Stimulated activated naive B cell treated with anti-CD40 and anti-IgM and Interleukin-4, amounts not matched to agents 10 μg/mL and 1 μg/mL and 100 μg/mL, for 72 hours (primary cell): ENCODE results near the gene ITIH5.
A peak's percentile ranks its signal among the peaks of the same experiment; 100 is the strongest.
"Not testable (repeated sequence)": the region's sequence is repeated elsewhere in the genome, so short reads cannot be mapped to it uniquely, and the experiment has no call there.

Source experiments
- ATAC-seq, 2 donors: fragments of 150-1000 bp; cut with Tn5 transposase; replicated peaks; 2 replicates each; pipeline ENCODE4 v1.10.0; 2021; ENCODE audit warnings: moderate library complexity in 1 of 2
- DNase-seq: peaks from one replicate; pipeline ENCODE4 v3.0.0; 2021
- H3K27ac Mint-ChIP-seq: one replicate; pipeline ENCODE4 v1.8.0; 2022; ENCODE audit warnings: mild to moderate bottlenecking, mixed read lengths
- H3K27me3 Mint-ChIP-seq, 2 donors: one replicate each; pipeline ENCODE4 v1.8.0; 2022; ENCODE audit warnings: mixed read lengths in 2 of 2
- H3K36me3 Mint-ChIP-seq, 2 donors: one replicate each; pipeline ENCODE4 v1.8.0; 2022; ENCODE audit warnings: mixed read lengths in 2 of 2, mild to moderate bottlenecking in 1 of 2
- H3K4me1 Mint-ChIP-seq, 2 donors: one replicate each; pipeline ENCODE4 v1.8.0; 2022; ENCODE audit warnings: mixed read lengths in 2 of 2, mild to moderate bottlenecking in 1 of 2
- H3K4me3 Mint-ChIP-seq, 2 donors: one replicate each; pipeline ENCODE4 v1.8.0; 2022; ENCODE audit warnings: mild to moderate bottlenecking in 2 of 2, mixed read lengths in 2 of 2, moderate library complexity in 1 of 2
- H3K9me3 Mint-ChIP-seq, 2 donors: one replicate each; pipeline ENCODE4 v1.8.0; 2022; ENCODE audit warnings: mixed read lengths in 2 of 2, mild to moderate bottlenecking in 1 of 2

ITIH5 gene

DNA sequence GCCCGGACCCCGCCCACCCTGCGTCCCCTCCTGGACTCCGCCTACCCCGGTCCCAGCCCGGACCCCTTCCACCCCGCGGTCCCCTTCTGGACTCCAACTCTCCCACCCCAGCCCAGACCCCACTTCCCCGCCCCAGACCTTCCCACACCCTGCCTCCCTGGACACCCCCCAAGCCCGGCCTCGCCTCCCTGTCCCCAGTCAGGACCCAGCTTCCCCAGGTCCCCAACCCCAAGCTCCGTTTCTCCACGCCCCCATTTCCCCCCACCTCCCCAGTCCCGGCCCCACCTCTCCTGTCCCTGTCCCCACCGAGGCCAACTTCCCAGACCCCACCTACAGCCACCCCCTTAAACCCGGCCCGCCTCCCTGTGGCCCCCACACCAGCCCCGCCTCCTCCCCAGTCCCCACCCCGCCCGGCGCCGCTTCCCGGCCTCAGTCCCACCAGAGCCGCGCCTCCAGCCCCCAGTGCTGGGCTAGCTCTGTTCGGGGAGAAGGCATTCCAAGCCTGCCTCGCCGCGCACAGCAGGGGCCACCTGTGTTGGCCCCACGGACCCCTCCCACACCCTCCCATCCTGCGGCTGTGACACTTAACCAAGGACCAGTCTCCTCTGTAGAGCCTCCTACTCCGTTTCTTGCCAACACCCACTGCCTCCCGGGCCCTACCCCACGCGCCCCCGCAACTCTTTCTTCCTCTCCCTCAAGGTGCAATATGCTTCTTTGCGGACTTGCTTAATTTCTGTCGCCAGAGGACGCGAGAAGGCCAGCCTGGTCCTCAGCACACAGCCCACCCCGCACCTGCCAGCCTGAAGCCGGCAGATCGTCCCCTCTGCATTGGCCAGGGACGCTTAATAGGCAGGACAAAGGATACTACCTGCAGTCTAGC is 736 bp upstream of the ITIH5 start:
- DNase-seq (no peak), ATAC-seq (peak in 1 of 2 donors; percentile 67)
- H3K36me3 Mint-ChIP-seq: no peaks in the 10 kb centered on the region
- peak overlapping the region; percentile 59 to 79 for H3K4me3 Mint-ChIP-seq
- H3K27ac Mint-ChIP-seq: no peak overlapping the region
- H3K9me3 Mint-ChIP-seq: no peaks in the 10 kb centered on the region
- H3K27me3 Mint-ChIP-seq: peaks cover 53 to 75% of the 10 kb centered on the region in 2 donors
- H3K4me1 Mint-ChIP-seq: peaks cover 6 to 15% of the 10 kb centered on the region in 2 donors

DNA sequence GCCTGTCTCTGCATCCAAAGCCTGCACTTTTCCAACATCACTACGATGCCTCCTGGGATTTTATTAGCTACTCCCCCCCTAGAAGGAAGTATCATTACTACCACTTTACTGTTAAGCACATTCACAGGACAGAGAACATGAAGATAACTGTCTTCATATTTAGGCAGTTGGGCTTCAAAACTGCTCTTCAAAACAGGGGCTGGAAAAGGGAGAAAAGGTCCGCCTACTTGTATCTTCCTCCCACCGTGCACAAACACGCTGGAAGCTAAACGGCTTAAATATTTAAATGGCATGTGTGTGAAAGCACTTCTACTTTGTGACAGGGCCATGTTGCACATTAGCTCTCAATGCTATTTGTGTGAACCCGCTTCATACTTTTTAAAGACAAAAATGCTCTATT is 999 bp downstream of the ITIH5 start:
- Mint-ChIP-seq H3K9me3 (no peaks in the 10 kb centered on the region), H3K27me3 (peaks cover 53 to 69% of the 10 kb centered on the region in 2 donors), H3K4me3 (peak overlapping the region; percentile 70 to 77), H3K4me1 (peaks cover 6 to 15% of the 10 kb centered on the region in 2 donors), H3K36me3 (no peaks in the 10 kb centered on the region), H3K27ac (no peak overlapping the region)
- ATAC-seq (no peak), DNase-seq (no peak)

DNA sequence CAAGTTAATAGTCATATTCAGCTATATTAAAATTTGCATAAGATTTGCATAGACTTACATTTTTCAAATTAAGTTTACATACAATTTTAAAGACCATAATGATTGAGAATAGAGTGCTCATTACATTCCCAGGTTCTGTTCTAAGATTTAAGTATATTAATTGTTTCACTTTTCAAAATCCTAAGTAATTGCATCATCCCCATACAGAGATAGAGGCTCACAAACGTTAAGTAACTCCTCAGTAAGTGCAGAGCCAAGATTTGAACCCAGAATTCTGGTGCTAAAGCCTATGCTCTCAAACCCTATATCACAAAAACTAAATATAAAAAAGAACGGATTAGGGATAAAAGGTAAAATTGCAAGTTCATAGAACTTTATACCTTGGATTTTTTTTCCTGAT is 2.1 kb downstream of the ITIH5 start:
- H3K27ac Mint-ChIP-seq: no peak overlapping the region
- peaks cover 6 to 15% of the 10 kb centered on the region in 2 donors for H3K4me1 Mint-ChIP-seq
- no peak overlapping the region for H3K4me3 Mint-ChIP-seq
- DNase-seq (no peak), ATAC-seq (no peak)
- no peaks in the 10 kb centered on the region for H3K9me3 Mint-ChIP-seq
- H3K36me3 Mint-ChIP-seq: no peaks in the 10 kb centered on the region
- H3K27me3 Mint-ChIP-seq: peaks cover 57 to 69% of the 10 kb centered on the region in 2 donors

DNA sequence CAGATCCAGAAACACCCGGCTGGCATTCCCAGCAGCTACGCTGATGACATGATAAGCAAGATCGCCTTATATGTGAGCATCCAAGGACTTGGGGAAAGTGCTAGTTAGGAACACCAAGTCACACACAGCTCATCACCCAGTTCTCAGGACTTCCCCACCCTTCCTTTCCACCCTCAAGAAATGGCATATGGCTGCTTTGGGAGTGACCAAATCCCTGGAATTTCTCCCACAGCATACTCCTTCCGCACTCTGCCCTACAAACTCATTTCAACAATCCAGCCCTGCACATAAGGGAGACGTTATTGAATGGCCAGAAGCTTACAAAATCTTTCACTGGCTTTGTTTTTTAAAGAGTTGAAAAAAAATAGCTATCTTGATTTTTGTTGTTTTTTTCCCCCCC is 4.2 kb downstream of the ITIH5 start:
- Mint-ChIP-seq H3K9me3 (no peaks in the 10 kb centered on the region), H3K4me3 (no peak overlapping the region), H3K27me3 (peaks cover 54 to 64% of the 10 kb centered on the region in 2 donors), H3K4me1 (peaks cover 3 to 9% of the 10 kb centered on the region in 2 donors), H3K36me3 (no peaks in the 10 kb centered on the region), H3K27ac (no peak overlapping the region)
- DNase-seq (no peak), ATAC-seq (no peak)

DNA sequence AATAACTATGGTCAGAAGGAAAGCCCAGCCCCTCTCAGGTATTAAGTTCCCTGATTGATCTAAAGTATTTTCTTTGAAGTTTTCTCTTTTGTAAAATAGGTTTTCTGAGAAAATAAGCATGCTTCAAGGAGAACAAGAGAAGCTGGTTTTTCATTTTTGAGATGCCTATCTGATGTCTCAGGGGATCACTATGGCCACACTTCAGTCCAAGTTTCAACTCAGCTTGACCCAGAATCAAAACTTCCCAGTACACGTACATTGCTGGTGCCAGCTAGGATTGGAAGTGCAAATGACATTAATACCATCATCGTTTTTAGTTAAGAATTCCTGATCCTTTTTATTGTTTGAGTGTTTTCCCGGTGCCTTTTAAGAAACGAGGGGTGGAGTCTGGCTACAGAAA is 7.2 kb downstream of the ITIH5 start:
- DNase-seq: no peak
- Mint-ChIP-seq H3K4me1 (no peaks in the 10 kb centered on the region), H3K27ac (no peak overlapping the region)

DNA sequence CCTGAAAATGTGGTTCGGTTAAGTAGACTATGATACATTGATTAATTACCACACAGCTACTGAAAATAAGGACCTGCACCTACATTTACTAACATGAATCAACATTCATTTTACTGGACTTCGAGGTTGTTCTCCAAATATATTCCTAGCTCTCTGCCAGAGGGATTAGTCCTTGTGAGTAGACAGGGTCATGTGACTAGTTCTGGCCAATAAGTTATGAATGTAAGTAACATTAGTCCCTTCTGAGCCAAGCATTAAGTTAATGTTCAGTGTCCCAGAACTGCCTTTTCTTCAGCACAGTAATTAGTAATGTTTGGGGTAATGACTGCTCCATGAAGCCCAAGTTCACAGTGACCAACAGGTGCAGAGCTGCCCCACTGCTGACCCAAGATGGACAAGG is 9.2 kb downstream of the ITIH5 start:
- Mint-ChIP-seq H3K27me3 (peaks cover 35 to 50% of the 10 kb centered on the region in 2 donors), H3K36me3 (no peaks in the 10 kb centered on the region), H3K9me3 (no peaks in the 10 kb centered on the region), H3K4me3 (no peak overlapping the region), H3K27ac (no peak overlapping the region), H3K4me1 (no peaks in the 10 kb centered on the region)
- DNase-seq (no peak), ATAC-seq (no peak)

More for the DNA sequence above, 7.2 kb downstream of the ITIH5 start:
- Mint-ChIP-seq H3K36me3 (no peaks in the 10 kb centered on the region), H3K9me3 (no peaks in the 10 kb centered on the region), H3K4me3 (no peak overlapping the region), H3K27me3 (peaks cover 38 to 49% of the 10 kb centered on the region in 2 donors)
- no peak for ATAC-seq

DNA sequence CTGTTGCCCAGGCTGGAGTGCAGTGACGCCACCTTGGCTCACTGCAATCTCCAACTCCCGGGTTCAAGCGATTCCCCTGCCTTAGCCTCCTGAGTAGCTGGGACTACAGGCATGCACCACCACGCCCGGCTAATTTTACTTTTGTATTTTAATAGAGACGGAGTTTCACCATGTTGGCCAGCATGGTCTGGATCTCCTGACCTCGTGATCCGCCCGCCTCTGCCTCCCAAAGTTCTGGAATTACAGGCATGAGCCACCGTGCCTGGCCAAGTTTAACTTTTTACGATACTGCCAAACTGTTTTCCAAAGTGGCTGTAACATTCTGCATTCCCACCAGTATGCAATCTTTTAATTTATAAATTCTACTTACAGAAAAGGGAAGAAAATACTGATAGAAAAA is 9.7 kb downstream of the ITIH5 start:
- ATAC-seq, H3K9me3 Mint-ChIP-seq, H3K4me3 Mint-ChIP-seq, DNase-seq, H3K27ac Mint-ChIP-seq, H3K36me3 Mint-ChIP-seq, H3K4me1 Mint-ChIP-seq: not testable (repeated sequence)
- H3K27me3 Mint-ChIP-seq: peaks cover 33 to 47% of the 10 kb centered on the region in 2 donors

DNA sequence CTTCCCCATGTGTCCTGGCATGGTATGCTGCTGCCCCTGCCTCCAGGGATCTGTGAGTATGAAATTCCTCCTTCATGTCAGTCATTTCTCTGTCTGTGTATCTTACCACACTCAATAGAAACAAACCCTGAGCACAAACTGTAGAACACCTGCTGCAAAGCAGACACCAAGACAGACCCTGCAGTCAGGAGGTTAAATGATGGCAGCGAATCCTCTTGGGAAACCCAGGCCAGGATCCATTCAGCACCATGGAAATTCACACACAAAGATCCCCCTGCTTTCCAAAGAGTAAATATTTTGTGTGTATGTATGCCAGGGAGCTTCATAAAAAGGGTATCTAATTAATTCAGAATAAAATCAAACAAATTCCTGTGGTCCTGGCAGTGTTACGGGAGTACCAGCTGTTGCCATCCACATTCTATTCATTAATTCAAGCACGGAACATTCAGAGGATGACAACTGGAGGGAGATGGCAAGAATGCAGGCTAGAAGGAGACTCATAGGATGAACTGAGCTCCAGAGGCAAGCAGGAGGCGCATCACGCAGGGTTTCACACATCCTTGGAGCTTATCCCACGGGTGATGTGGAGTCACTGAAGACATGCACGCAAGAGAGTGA is 14.8 kb downstream of the ITIH5 start:
- Mint-ChIP-seq H3K9me3 (no peaks in the 10 kb centered on the region), H3K4me1 (no peaks in the 10 kb centered on the region), H3K36me3 (no peaks in the 10 kb centered on the region), H3K4me3 (no peak overlapping the region), H3K27me3 (peaks cover 29 to 37% of the 10 kb centered on the region in 2 donors), H3K27ac (no peak overlapping the region)
- no peak for ATAC-seq
- DNase-seq: no peak

DNA sequence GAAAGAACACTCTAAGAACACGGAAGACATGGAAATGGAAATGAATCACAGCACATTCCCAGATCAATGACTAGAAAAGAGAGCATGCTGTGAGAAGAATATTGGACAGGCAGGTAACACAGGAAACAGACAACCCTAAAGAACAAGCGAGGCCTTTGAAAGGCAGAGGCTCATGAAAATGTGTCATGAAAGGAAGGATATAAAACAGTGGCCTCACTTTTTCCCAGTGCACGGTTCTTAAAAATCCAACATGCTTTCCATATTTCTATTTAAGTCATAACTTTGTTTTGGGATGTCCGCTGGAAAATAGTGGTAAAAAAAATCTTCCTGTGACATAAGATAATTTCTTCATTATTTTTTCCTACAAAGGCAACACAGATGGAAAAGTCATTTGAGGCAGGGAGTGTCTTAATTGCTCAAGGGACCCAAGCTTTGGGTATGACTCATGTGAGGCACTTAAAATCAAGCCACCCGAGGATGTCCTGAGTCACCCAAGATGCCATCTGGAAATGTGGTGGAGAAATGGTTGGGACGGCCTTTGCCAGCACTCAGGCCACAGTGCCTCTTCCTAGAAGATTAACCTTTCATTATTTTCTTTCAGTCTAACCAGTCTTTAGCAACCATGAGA is 17.0 kb downstream of the ITIH5 start:
- Mint-ChIP-seq H3K4me1 (no peaks in the 10 kb centered on the region), H3K27ac (no peak overlapping the region), H3K36me3 (no peaks in the 10 kb centered on the region), H3K27me3 (peaks cover 36 to 41% of the 10 kb centered on the region in 2 donors), H3K4me3 (no peak overlapping the region), H3K9me3 (no peaks in the 10 kb centered on the region)
- ATAC-seq (no peak), DNase-seq (no peak)

DNA sequence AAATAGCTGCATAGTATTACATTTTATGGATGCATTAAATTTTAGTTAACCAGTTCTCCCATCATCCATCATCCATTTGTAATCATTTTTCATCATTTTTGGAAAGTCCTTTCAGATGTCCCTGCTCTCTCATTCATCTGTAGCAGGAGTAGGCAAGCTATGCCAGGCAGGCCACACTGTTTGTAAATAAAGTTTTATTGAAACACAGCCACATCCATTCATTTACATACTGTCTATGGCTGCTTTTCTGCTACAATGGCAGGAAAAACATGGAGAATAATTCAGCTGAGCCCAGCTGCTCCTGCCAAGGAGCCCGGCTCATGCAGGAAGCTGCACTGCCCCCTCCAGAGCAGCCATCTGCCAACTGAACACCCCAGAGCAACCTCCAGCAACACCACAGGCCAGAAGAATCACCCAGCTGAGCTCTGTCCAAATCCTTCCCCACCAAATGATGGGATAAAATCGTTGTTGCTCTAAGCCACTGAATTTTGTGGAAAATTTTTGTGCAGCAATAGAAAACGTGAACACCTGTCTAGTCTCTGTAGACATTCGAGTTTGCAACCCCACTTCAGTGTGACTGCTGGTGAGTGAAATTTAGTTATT is 19.6 kb downstream of the ITIH5 start:
- ATAC-seq: no peak
- no peaks in the 10 kb centered on the region for H3K4me1 Mint-ChIP-seq
- H3K27me3 Mint-ChIP-seq: peaks cover 32% of the 10 kb centered on the region in 2 donors
- H3K27ac Mint-ChIP-seq: no peak overlapping the region
- H3K9me3 Mint-ChIP-seq: no peaks in the 10 kb centered on the region
- H3K36me3 Mint-ChIP-seq: no peaks in the 10 kb centered on the region
- no peak for DNase-seq
- no peak overlapping the region for H3K4me3 Mint-ChIP-seq

DNA sequence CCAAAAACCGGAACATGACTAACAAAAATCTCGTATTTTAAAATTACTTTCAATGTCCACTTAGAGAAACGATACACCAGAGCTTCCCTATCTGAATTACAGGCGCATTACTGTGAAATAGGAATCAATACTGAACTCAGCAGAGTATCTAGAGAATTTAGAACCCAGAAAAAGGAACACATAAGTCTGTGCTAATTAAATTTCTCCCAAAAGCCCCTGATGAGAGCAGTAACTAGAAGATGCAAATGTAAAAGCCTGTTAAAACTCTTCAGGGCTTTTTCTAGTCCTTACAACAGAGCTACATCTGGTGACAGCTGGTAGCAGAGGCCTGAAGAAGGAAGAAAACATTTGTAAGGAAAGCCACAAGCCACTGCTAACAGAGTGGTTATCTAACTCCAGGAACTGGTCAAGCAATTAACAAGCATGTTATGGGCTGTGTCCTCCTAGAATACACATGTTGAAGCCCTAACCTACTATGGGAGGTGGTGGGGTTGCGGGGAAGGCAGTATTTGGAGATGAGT is 24.2 kb downstream of the ITIH5 start:
- H3K36me3 Mint-ChIP-seq: peaks cover 0 to 6% of the 10 kb centered on the region in 2 donors
- ATAC-seq (no peak), DNase-seq (no peak)
- H3K4me1 Mint-ChIP-seq: no peaks in the 10 kb centered on the region
- H3K27me3 Mint-ChIP-seq: peaks cover 38 to 49% of the 10 kb centered on the region in 2 donors
- H3K9me3 Mint-ChIP-seq: peaks cover 8 to 11% of the 10 kb centered on the region in 2 donors
- no peak overlapping the region for H3K4me3 Mint-ChIP-seq
- H3K27ac Mint-ChIP-seq: no peak overlapping the region

DNA sequence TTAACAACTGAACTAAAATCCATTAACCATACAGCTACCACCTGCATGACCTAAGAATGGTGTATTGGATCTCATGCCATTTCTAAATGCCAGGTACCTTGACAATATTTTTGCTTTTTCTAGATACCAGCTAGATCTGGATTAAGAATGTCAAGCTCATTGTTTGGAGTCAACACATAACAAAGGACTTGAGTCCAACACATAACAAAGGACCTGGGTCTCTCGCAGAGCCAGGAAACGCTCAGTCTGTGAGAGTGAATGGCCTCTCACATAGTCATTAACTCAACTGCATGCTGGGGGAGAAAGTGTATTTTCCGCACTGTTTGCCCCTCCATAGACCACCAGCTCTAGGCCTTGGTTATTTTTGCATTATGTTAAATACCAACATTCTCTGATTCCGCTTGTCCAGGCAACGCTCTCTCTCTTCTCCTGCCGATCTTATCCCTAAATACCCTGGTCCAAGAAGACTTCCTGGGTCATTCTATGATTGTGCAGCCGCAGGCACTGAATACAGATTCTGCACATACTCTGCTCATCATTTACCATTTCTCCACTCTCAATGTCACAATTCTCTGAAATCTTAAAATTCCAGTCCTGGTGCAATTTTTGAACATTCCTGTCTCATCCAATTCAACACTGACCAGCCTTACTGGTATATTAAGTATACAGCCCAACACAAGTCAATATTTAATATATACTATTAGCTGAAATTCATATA is 31.2 kb downstream of the ITIH5 start:
- Mint-ChIP-seq H3K27ac (no peak overlapping the region), H3K36me3 (peaks cover 2 to 6% of the 10 kb centered on the region in 2 donors), H3K4me3 (no peak overlapping the region), H3K27me3 (peaks cover 33 to 47% of the 10 kb centered on the region in 2 donors), H3K9me3 (peaks cover 8 to 11% of the 10 kb centered on the region in 2 donors), H3K4me1 (no peaks in the 10 kb centered on the region)
- no peak for DNase-seq
- no peak for ATAC-seq

DNA sequence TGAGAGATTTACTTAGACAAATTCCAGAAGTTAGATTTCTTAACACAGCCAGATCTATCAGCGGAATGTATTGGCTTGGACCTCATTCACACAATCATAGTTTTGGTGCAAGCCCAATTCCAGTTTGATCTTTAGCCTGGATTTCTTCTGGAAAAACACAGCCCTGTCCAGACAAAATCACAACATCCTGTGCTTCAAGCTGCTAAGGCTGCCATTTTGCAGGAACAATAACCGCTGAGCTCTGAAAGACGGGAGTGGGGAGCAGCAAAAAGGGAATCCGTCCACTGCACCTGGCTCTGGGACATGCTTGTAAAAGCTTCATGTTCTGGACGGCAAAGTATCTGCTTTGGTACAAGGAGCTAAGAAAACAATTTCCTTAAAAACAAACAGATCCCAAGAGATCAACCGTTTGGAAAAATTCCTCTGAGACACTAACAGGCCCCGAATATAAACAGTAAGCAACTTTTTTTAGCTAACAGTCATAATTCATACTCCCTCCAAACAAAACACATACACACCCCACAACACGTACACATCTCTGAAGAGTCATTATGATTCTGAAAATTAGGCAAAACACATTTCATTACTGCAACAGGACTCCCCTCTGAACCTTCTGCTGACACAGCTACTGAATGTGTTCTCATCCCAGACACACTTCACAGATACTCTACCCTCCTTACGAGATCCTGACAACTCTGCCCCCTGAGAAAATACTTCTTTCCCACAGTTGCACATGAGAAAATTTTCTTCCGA is 32.4 kb downstream of the ITIH5 start:
- H3K27me3 Mint-ChIP-seq: peaks cover 29 to 41% of the 10 kb centered on the region in 2 donors
- H3K9me3 Mint-ChIP-seq: peaks cover 8 to 9% of the 10 kb centered on the region in 2 donors
- H3K4me1 Mint-ChIP-seq: no peaks in the 10 kb centered on the region
- H3K36me3 Mint-ChIP-seq: peaks cover 2 to 6% of the 10 kb centered on the region in 2 donors
- H3K27ac Mint-ChIP-seq: no peak overlapping the region
- H3K4me3 Mint-ChIP-seq: no peak overlapping the region
- ATAC-seq (no peak), DNase-seq (no peak)
